Suprapubic skin (tissue), 4 donors: ENCODE measurements around the gene FAU.

ENCODE experiments used
- CTCF ChIP-seq, 2 donors: fragments of 200-600 bp in 1 of 2; fragments of 450-650 bp in 1 of 2; sonication (generic) in 1 of 2; IDR thresholded peaks; one replicate each; pipeline ENCODE4 v1.5.1; 2016 to 2019; ENCODE audit warnings: antibody characterized with exemption in 2 of 2, mild to moderate bottlenecking in 1 of 2, moderate library complexity in 1 of 2
- POLR2A ChIP-seq, 2 donors: fragments of 450-650 bp; IDR thresholded peaks; one replicate each; pipeline ENCODE4 v1.6.1; 2017; ENCODE audit warnings: antibody characterized with exemption in 2 of 2, mild to moderate bottlenecking in 2 of 2, moderate library complexity in 2 of 2
- POLR2AphosphoS5 ChIP-seq, 3 donors: sonication (generic); formaldehyde crosslinking; IDR thresholded peaks; one replicate each; pipeline ENCODE4 v1.6.1; 2017; ENCODE audit warnings: antibody characterized with exemption in 3 of 3

- TF ChIP-seq CTCF (IDR thresholded peaks at IDR 0.05) (no peak), POLR2A (IDR thresholded peaks at IDR 0.05) (no peak), POLR2AphosphoS5 (IDR thresholded peaks at IDR 0.05) (no peak)
Measured at GRCh38 chr11:65114538-65115171, 7.3 kb downstream of the FAU start.
